Trophoblast cell (in vitro differentiated cells and primary cell): ENCODE measurements around the gene FBXW5. TPM values are rescaled to one million over a fixed set of nuclear protein-coding genes. Genes with fewer than 3 reads are reported as not detected.

Source experiments
- DNase-seq, 2 donors: peaks; one replicate each; pipeline ENCODE4 v3.0.0-alpha.2; 2016
- H2AFZ ChIP-seq: 2 replicates; pipeline ENCODE4 v1.6.1; 2013; ENCODE audit warnings: low read length, moderate library complexity, mild to moderate bottlenecking; ENCODE audit not compliant: insufficient read depth, poor library complexity
- H2AK5ac ChIP-seq: 2 replicates; pipeline ENCODE4 v1.6.1; 2013; ENCODE audit warnings: mild to moderate bottlenecking, low read length
- H2BK120ac ChIP-seq: 2 replicates; pipeline ENCODE4 v1.6.1; 2013; ENCODE audit warnings: low read length, mild to moderate bottlenecking, moderate library complexity; ENCODE audit not compliant: insufficient read depth, poor library complexity
- H2BK12ac ChIP-seq: 2 replicates; pipeline ENCODE4 v1.6.1; 2013; ENCODE audit warnings: mild to moderate bottlenecking, low read length, moderate library complexity
- H2BK5ac ChIP-seq: 2 replicates; pipeline ENCODE4 v1.6.1; 2013; ENCODE audit warnings: low read length, low read depth, moderate library complexity, mild to moderate bottlenecking; ENCODE audit not compliant: poor library complexity
- H3K14ac ChIP-seq: 2 replicates; pipeline ENCODE4 v1.6.1; 2013; ENCODE audit warnings: mild to moderate bottlenecking, low read length
- H3K18ac ChIP-seq: 2 replicates; pipeline ENCODE4 v1.6.1; 2013; ENCODE audit warnings: mild to moderate bottlenecking, low read length
- H3K23ac ChIP-seq: 2 replicates; pipeline ENCODE4 v1.6.1; 2013; ENCODE audit warnings: low read length
- H3K27ac ChIP-seq: 2 replicates; pipeline ENCODE4 v1.5.1; 2013; ENCODE audit warnings: low read depth, mild to moderate bottlenecking, inconsistent platforms, low read length, moderate library complexity
- H3K27me3 ChIP-seq: 2 replicates; pipeline ENCODE4 v1.6.1; 2013; ENCODE audit warnings: inconsistent platforms, mild to moderate bottlenecking, low read length, moderate library complexity; ENCODE audit not compliant: insufficient read depth
- H3K36me3 ChIP-seq, 2 experiments: 1 replicate in 1 of 2; 2 replicates in 1 of 2; pipeline ENCODE4 v1.6.1; 2013; ENCODE audit warnings: low read length in 2 of 2, mild to moderate bottlenecking in 2 of 2, moderate library complexity in 1 of 2; ENCODE audit not compliant: insufficient read depth in 2 of 2, control insufficient read depth in 1 of 2
- H3K4ac ChIP-seq: 2 replicates; pipeline ENCODE4 v1.6.1; 2013; ENCODE audit warnings: low read depth, mild to moderate bottlenecking, low read length, moderate library complexity
- H3K4me1 ChIP-seq, 2 experiments: 1 replicate in 1 of 2; 2 replicates in 1 of 2; pipeline ENCODE4 v1.6.1; 2013; ENCODE audit warnings: low read length in 2 of 2, mild to moderate bottlenecking in 2 of 2, moderate library complexity in 1 of 2; ENCODE audit not compliant: insufficient read depth in 2 of 2, control insufficient read depth in 1 of 2
- H3K4me2 ChIP-seq: 2 replicates; pipeline ENCODE4 v1.6.1; 2013; ENCODE audit warnings: inconsistent platforms, mild to moderate bottlenecking, low read length, moderate library complexity
- H3K4me3 ChIP-seq: 2 replicates; pipeline ENCODE4 v1.5.1; 2013; ENCODE audit warnings: mild to moderate bottlenecking, low read depth, low read length, inconsistent platforms
- H3K79me1 ChIP-seq: one replicate; pipeline ENCODE4 v1.6.1; 2013; ENCODE audit warnings: low read length
- H3K79me2 ChIP-seq: 2 replicates; pipeline ENCODE4 v1.6.1; 2013; ENCODE audit warnings: low read length, mild to moderate bottlenecking; ENCODE audit not compliant: control insufficient read depth, insufficient read depth, poor library complexity
- H3K9ac ChIP-seq: 2 replicates; pipeline ENCODE4 v1.6.1; 2013; ENCODE audit warnings: mild to moderate bottlenecking, low read length
- H3K9me3 ChIP-seq: 2 replicates; pipeline ENCODE4 v1.6.1; 2013; ENCODE audit warnings: low read depth, mild to moderate bottlenecking, control low read depth, inconsistent platforms, low read length; ENCODE audit not compliant: insufficient read depth
- H4K12ac ChIP-seq: 2 replicates; pipeline ENCODE4 v1.6.1; 2013; ENCODE audit warnings: low read depth, mild to moderate bottlenecking, low read length, moderate library complexity
- H4K8ac ChIP-seq: 2 replicates; pipeline ENCODE4 v1.6.1; 2013; ENCODE audit warnings: low read depth, mild to moderate bottlenecking, low read length, moderate library complexity
- H4K91ac ChIP-seq: one replicate; pipeline ENCODE4 v1.6.1; 2013; ENCODE audit warnings: low read depth, mild to moderate bottlenecking, low read length, moderate library complexity
- WGBS: extraction: QIAGEN DNeasy Blood & Tissue Kit; methylation state at CpG from one replicate; pipeline ENCODE4 v1.1.7; 2013; ENCODE audit warnings: missing lambda C conversion rate; ENCODE audit not compliant: insufficient read length, insufficient coverage; ENCODE audit errors: extremely low coverage; 5-methylcytosine and 5-hydroxymethylcytosine counted together
- polyA plus RNA-seq: library from polyadenylated mRNA; stranded (reverse); fragments of 200-250 nt; gene quantifications from 2 replicates; pipeline ENCODE4 v1.2.3, GENCODE V29; 2013

Gene FBXW5, protein sequence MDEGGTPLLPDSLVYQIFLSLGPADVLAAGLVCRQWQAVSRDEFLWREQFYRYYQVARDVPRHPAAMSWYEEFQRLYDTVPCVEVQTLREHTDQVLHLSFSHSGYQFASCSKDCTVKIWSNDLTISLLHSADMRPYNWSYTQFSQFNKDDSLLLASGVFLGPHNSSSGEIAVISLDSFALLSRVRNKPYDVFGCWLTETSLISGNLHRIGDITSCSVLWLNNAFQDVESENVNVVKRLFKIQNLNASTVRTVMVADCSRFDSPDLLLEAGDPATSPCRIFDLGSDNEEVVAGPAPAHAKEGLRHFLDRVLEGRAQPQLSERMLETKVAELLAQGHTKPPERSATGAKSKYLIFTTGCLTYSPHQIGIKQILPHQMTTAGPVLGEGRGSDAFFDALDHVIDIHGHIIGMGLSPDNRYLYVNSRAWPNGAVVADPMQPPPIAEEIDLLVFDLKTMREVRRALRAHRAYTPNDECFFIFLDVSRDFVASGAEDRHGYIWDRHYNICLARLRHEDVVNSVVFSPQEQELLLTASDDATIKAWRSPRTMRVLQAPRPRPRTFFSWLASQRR
- 74.0 and 80.2 TPM in 2 replicates for polyA plus RNA-seq

DNA sequence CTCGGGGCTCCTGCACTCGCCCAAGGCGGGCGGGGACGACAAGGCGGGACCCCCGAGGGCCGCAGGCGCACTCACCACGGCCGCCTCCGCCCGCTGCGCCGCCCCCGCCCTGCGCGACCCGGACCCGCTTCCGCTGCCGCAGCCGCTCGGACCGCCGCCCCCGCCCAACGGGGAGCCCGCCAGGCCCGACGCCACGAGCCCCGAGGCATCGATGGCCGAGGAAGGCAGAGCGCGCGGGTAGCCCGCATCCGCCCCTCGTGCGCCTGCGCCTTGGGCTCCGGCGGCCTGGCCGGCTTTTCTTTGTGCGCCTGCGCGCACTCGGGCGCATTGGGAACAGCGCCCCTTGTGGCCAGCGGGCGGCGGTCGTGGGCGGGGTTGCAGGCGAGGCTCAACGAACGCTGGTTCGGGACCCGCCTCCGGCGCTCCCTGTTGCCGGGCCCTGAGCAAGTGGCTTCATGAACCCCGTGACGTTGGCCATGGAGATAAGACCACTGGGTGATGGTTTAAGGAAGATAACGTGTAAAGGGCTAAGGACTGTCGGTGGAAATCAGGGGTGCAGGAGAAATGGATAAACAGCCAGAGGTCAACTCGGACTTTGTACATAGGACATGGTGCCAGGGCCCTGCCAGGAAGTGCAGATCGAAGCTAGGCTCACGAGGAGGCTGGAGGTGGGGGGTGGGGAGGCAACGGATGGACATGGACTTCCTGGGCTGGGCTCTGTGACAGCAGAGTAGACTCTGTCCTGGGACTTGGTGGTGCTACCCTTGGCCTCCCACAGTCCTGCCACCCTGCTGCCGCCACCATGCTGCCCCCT is at the start of gene FBXW5, which contains the start of gene C8G:
FBXW5 (minus strand) TSS at position 220 of the 814 bp plus-strand sequence. CDS start 655 bp downstream, outside the sequence.
C8G (plus strand) TSS at position 725 of the 814 bp plus-strand sequence; CDS start at position 803, 78 bp downstream.
- Histone ChIP-seq H3K27ac (peak within 1 kb of the TSS; percentile 80), H3K18ac (peak within 1 kb of the TSS; percentile 87), H2AK5ac (peak within 1 kb of the TSS; percentile 78), H3K79me1 (peaks cover 14% of the 10 kb centered on the region), H2AFZ (peak within 1 kb of the TSS; percentile 79), H3K23ac (no peak within 1 kb of the TSS), H2BK120ac (peak within 1 kb of the TSS; percentile 62), H4K91ac (peak within 1 kb of the TSS; percentile 98), H3K4me3 (peak within 1 kb of the TSS; percentile 98), H3K27me3 (no peaks in the 10 kb centered on the region), H3K36me3 (peaks cover 37% of the 10 kb centered on the region in 2 experiments), H3K4me2 (peak within 1 kb of the TSS; percentile 77), H3K14ac (peak within 1 kb of the TSS; percentile 96), H3K79me2 (peaks cover 13% of the 10 kb centered on the region), H3K4ac (peak within 1 kb of the TSS; percentile 87), H3K9ac (peak within 1 kb of the TSS; percentile 96), H2BK5ac (peak within 1 kb of the TSS; percentile 90), H2BK12ac (peak within 1 kb of the TSS; percentile 34), H4K8ac (peak within 1 kb of the TSS; percentile 89), H3K4me1 (peaks cover 10 to 17% of the 10 kb centered on the region in 2 experiments), H3K9me3 (peaks cover 4% of the 10 kb centered on the region), H4K12ac (peak within 1 kb of the TSS; percentile 88)
- DNase-seq: peak; percentile 92 to 99
- no CpG with 5 or more reads among the region's 74 CpGs for WGBS

DNA sequence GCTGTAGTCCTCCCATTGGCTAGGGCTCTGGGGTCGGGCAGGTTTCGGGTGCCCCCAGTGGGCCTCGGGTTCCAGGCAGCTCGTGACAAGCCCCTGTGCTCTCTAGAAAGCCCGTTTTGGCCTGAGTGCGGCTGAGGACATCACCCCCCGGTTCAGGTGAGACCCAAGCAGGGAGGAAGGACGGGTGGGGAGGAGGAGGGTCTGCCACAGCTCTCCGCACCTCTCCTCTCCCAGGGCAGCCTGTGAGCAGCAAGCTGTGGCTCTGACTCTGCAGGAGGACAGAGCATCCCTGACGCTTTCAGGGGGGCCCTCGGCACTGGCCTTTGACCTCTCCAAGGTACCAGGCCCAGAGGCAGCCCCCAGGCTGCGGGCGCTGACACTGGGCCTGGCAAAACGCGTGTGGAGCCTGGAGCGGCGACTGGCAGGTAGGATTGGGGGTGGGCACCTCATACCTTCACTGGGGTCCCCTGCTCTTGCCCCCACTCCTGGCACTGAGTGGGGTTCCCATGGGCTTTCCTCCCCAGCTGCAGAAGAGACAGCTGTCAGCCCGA is 48.4 kb upstream of the FBXW5 start:
- H3K27ac ChIP-seq: peak overlapping the region; percentile 75

DNA sequence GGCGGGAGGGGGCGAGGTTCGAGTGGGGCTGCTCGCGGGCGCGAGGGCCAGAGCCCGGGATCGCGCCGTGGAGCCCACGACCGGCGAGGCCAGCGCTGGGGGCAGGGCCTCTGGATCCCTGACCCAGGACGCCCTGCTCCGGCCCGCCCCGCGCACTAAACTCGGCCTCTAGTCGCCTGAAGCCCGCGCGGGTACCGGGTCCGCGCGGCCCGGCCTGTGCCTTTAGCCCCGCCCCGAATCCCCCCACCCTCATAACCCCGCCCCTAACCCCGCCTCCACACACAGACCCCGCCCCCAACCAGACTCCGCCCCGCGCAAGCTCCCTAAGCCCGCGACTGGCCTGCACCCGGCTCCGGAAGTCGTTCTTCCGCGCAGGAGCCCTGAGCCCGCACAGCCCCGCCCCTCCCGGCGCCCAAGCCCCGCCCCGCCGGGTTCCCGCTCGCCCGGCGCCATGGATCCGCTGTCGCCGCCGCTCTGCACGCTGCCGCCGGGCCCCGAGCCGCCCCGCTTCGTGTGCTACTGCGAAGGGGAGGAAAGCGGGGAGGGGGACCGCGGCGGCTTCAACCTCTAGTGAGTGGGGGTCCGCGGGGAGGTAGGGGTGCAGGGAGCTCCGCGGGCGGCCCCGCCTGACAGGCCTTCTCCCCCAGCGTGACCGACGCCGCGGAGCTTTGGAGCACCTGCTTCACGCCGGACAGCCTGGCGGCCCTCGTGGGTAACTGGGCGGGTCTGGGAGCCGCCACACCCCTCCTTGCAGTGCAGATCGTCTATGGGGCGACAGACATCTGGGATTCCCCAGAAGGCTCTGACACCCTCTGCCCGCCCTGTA is 47.7 kb upstream of the FBXW5 start, which contains the start of gene PAXX:
PAXX (plus strand) TSS at position 430 of the 826 bp plus-strand sequence; CDS start at position 452, 22 bp downstream.
- Histone ChIP-seq H3K27ac (peak within 1 kb of the TSS; percentile 75), H4K8ac (peak within 1 kb of the TSS; percentile 61), H4K91ac (peak within 1 kb of the TSS; percentile 77), H3K4ac (peak within 1 kb of the TSS; percentile 8), H3K36me3 (peaks cover 15 to 21% of the 10 kb centered on the region in 2 experiments), H3K4me1 (peaks cover 33 to 41% of the 10 kb centered on the region in 2 experiments), H3K18ac (peak within 1 kb of the TSS; percentile 83), H3K9me3 (peaks cover 3% of the 10 kb centered on the region), H3K27me3 (no peaks in the 10 kb centered on the region), H3K9ac (peak within 1 kb of the TSS; percentile 78), H3K79me2 (peaks cover 11% of the 10 kb centered on the region), H2BK5ac (peak within 1 kb of the TSS; percentile 67), H3K79me1 (peaks cover 28% of the 10 kb centered on the region), H3K23ac (no peak within 1 kb of the TSS), H3K4me2 (peak within 1 kb of the TSS; percentile 97), H2BK120ac (peak within 1 kb of the TSS; percentile 50), H3K14ac (peak within 1 kb of the TSS; percentile 86), H2AK5ac (peak within 1 kb of the TSS; percentile 1), H4K12ac (peak within 1 kb of the TSS; percentile 54), H2BK12ac (no peak within 1 kb of the TSS), H3K4me3 (peak within 1 kb of the TSS; percentile 83), H2AFZ (peak within 1 kb of the TSS; percentile 59)
- peak; percentile 85 to 91 for DNase-seq
- no CpG with 5 or more reads among the region's 92 CpGs for WGBS

More for the DNA sequence above, 48.4 kb upstream of the FBXW5 start:
- H3K4me2 ChIP-seq: peak overlapping the region; percentile 97
- peak overlapping the region; percentile 67 for H2BK5ac ChIP-seq
- H3K27me3 ChIP-seq: no peaks in the 10 kb centered on the region
- peaks cover 38 to 48% of the 10 kb centered on the region in 2 experiments for H3K4me1 ChIP-seq
- H2BK120ac ChIP-seq: peak overlapping the region; percentile 50
- no peak overlapping the region for H3K23ac ChIP-seq
- no CpG with 5 or more reads among the region's 18 CpGs for WGBS
- DNase-seq: no peak
- no peak overlapping the region for H2BK12ac ChIP-seq
- H3K9ac ChIP-seq: peak overlapping the region; percentile 78
- H4K91ac ChIP-seq: peak overlapping the region; percentile 77
- peaks cover 32% of the 10 kb centered on the region for H3K79me1 ChIP-seq
- peak overlapping the region; percentile 8 for H3K4ac ChIP-seq
- H3K79me2 ChIP-seq: peaks cover 15% of the 10 kb centered on the region
- peak overlapping the region; percentile 54 for H4K12ac ChIP-seq
- H3K9me3 ChIP-seq: peaks cover 3% of the 10 kb centered on the region
- H3K36me3 ChIP-seq: peaks cover 15 to 21% of the 10 kb centered on the region in 2 experiments
- peak overlapping the region; percentile 83 for H3K18ac ChIP-seq
- H2AK5ac ChIP-seq: peak overlapping the region; percentile 1
- H4K8ac ChIP-seq: peak overlapping the region; percentile 12
- peak overlapping the region; percentile 86 for H3K14ac ChIP-seq
- H2AFZ ChIP-seq: no peak overlapping the region
- H3K4me3 ChIP-seq: peak overlapping the region; percentile 83
